Activated gamma-delta T cell treated with Interleukin-2 at 50 U/mL for 16 hours (primary cell): Measurements from ENCODE around the gene LST1.

Source experiments
- DNase-seq: peaks from one replicate; pipeline ENCODE4 v3.0.0-alpha.2; 2020

The LST1 gene

GRCh38 chr6:31560697-31561058 is 25.4 kb upstream of the LST1 start:
- no peak for DNase-seq

- no peak for DNase-seq
Measured at GRCh38 chr6:31567531-31568370, 18.3 kb upstream of the LST1 start.

GRCh38 chr6:31568537-31568961 is 17.5 kb upstream of the LST1 start:
- peak; percentile 52 for DNase-seq

GRCh38 chr6:31569861-31570536 is 16.1 kb upstream of the LST1 start:
- DNase-seq: no peak

- DNase-seq: peak; percentile 68
Measured at GRCh38 chr6:31572041-31572911, 13.8 kb upstream of the LST1 start, which contains the start of gene LTA. LTA (plus strand) TSS chr6:31572289; CDS start chr6:31572743, 454 bp downstream.

GRCh38 chr6:31573239-31574105 is 12.6 kb upstream of the LST1 start:
- no peak for DNase-seq

GRCh38 chr6:31574106-31575061 is 11.7 kb upstream of the LST1 start:
- no peak for DNase-seq

- peak; percentile 54 for DNase-seq
Measured at GRCh38 chr6:31575335-31575901, 10.7 kb upstream of the LST1 start, which contains the start of gene TNF. TNF (plus strand) TSS chr6:31575565; CDS start chr6:31575742, 177 bp downstream.

- DNase-seq: no peak
Measured at GRCh38 chr6:31575952-31576685, 10.0 kb upstream of the LST1 start.

- DNase-seq: peak; percentile 48
Measured at GRCh38 chr6:31576897-31577578, 9.0 kb upstream of the LST1 start.

- no peak for DNase-seq
Measured at GRCh38 chr6:31577579-31577966, 8.5 kb upstream of the LST1 start.

- no peak for DNase-seq
Measured at GRCh38 chr6:31578184-31579118, 7.6 kb upstream of the LST1 start.

- DNase-seq: no peak
Measured at GRCh38 chr6:31579119-31579505, 7.0 kb upstream of the LST1 start.

- no peak for DNase-seq
Measured at GRCh38 chr6:31579546-31580437, 6.3 kb upstream of the LST1 start.

- DNase-seq: no peak
Measured at GRCh38 chr6:31580438-31580740, 5.7 kb upstream of the LST1 start.

GRCh38 chr6:31580807-31581433 is 5.2 kb upstream of the LST1 start:
- DNase-seq: peak; percentile 93
